Hematopoietic multipotent progenitor cell treated with erythropoietin and hydrocortisone succinate and interleukin-3 and kit ligand, for 15 days (in vitro differentiated cells): ENCODE data around the gene HSPA12A.

ENCODE experiments used
- DNase-seq: peaks from one replicate; pipeline ENCODE4 v3.0.0-alpha.2; 2015; ENCODE audit warnings: low spot score

The HSPA12A gene

GRCh38 chr10:116690356-116691322, 51.7 kb downstream of the HSPA12A start:
- DNase-seq = no peak

- DNase-seq = no peak
Measured at GRCh38 chr10:116689744-116690143, 52.6 kb downstream of the HSPA12A start.

- no peak for DNase-seq
Measured at GRCh38 chr10:116688741-116689495, 53.4 kb downstream of the HSPA12A start.

GRCh38 chr10:116688241-116688711, 54.1 kb downstream of the HSPA12A start:
- DNase-seq = no peak

- no peak for DNase-seq
Measured at GRCh38 chr10:116687633-116688032, 54.7 kb downstream of the HSPA12A start.

- DNase-seq = no peak
Measured at GRCh38 chr10:116686632-116687031, 55.7 kb downstream of the HSPA12A start.

GRCh38 chr10:116685807-116686206, 56.6 kb downstream of the HSPA12A start:
- no peak for DNase-seq

GRCh38 chr10:116684781-116685180, 57.6 kb downstream of the HSPA12A start:
- DNase-seq = no peak

GRCh38 chr10:116683821-116684220, 58.5 kb downstream of the HSPA12A start:
- DNase-seq = no peak

- DNase-seq = no peak
Measured at GRCh38 chr10:116683166-116683565, 59.2 kb downstream of the HSPA12A start.

- DNase-seq = no peak
Measured at GRCh38 chr10:116679351-116679750, 63.0 kb downstream of the HSPA12A start.

- no peak for DNase-seq
Measured at GRCh38 chr10:116676633-116677032, 65.7 kb downstream of the HSPA12A start.

- no peak for DNase-seq
Measured at GRCh38 chr10:116676118-116676517, 66.2 kb downstream of the HSPA12A start.

- no peak for DNase-seq
Measured at GRCh38 chr10:116674901-116675423, 67.4 kb downstream of the HSPA12A start.

- DNase-seq = no peak
Measured at GRCh38 chr10:116673866-116674265, 68.5 kb downstream of the HSPA12A start.

- DNase-seq = no peak
Measured at GRCh38 chr10:116672891-116673290, 69.5 kb downstream of the HSPA12A start.

- DNase-seq = no peak
Measured at GRCh38 chr10:116671274-116671926, 71.0 kb downstream of the HSPA12A start.

- no peak for DNase-seq
Measured at GRCh38 chr10:116670706-116671105, 71.7 kb downstream of the HSPA12A start.

- no peak for DNase-seq
Measured at GRCh38 chr10:116669832-116670644, 72.3 kb downstream of the HSPA12A start.

- no peak for DNase-seq
Measured at GRCh38 chr10:116669080-116669479, 73.3 kb downstream of the HSPA12A start.

GRCh38 chr10:116668446-116668845, 73.9 kb downstream of the HSPA12A start:
- DNase-seq = no peak
